Activated CD8-positive, alpha-beta memory T cell treated with anti-CD3 and anti-CD28 coated beads, Interleukin-2, amount 50 U/mL, for 24 hours (primary cell): Measurements from ENCODE around the gene TNF.

Experiments
- DNase-seq: peaks from one replicate; pipeline ENCODE4 v3.0.0-alpha.2; 2020; ENCODE audit errors: extremely low read depth

TNF gene

GRCh38 chr6:31573239-31574105, 1.9 kb upstream of the TNF start:
- no peak for DNase-seq

- DNase-seq: no peak
Measured at GRCh38 chr6:31574106-31575061, 981 bp upstream of the TNF start.

DNA sequence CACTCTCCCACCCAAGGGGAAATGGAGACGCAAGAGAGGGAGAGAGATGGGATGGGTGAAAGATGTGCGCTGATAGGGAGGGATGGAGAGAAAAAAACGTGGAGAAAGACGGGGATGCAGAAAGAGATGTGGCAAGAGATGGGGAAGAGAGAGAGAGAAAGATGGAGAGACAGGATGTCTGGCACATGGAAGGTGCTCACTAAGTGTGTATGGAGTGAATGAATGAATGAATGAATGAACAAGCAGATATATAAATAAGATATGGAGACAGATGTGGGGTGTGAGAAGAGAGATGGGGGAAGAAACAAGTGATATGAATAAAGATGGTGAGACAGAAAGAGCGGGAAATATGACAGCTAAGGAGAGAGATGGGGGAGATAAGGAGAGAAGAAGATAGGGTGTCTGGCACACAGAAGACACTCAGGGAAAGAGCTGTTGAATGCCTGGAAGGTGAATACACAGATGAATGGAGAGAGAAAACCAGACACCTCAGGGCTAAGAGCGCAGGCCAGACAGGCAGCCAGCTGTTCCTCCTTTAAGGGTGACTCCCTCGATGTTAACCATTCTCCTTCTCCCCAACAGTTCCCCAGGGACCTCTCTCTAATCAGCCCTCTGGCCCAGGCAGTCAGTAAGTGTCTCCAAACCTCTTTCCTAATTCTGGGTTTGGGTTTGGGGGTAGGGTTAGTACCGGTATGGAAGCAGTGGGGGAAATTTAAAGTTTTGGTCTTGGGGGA, 754 bp downstream of the TNF start:
- no peak for DNase-seq

DNA sequence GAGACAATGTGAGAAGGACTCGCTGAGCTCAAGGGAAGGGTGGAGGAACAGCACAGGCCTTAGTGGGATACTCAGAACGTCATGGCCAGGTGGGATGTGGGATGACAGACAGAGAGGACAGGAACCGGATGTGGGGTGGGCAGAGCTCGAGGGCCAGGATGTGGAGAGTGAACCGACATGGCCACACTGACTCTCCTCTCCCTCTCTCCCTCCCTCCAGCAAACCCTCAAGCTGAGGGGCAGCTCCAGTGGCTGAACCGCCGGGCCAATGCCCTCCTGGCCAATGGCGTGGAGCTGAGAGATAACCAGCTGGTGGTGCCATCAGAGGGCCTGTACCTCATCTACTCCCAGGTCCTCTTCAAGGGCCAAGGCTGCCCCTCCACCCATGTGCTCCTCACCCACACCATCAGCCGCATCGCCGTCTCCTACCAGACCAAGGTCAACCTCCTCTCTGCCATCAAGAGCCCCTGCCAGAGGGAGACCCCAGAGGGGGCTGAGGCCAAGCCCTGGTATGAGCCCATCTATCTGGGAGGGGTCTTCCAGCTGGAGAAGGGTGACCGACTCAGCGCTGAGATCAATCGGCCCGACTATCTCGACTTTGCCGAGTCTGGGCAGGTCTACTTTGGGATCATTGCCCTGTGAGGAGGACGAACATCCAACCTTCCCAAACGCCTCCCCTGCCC, 1.7 kb downstream of the TNF start:
- DNase-seq: no peak

GRCh38 chr6:31577579-31577966, 2.2 kb downstream of the TNF start:
- no peak for DNase-seq

DNA sequence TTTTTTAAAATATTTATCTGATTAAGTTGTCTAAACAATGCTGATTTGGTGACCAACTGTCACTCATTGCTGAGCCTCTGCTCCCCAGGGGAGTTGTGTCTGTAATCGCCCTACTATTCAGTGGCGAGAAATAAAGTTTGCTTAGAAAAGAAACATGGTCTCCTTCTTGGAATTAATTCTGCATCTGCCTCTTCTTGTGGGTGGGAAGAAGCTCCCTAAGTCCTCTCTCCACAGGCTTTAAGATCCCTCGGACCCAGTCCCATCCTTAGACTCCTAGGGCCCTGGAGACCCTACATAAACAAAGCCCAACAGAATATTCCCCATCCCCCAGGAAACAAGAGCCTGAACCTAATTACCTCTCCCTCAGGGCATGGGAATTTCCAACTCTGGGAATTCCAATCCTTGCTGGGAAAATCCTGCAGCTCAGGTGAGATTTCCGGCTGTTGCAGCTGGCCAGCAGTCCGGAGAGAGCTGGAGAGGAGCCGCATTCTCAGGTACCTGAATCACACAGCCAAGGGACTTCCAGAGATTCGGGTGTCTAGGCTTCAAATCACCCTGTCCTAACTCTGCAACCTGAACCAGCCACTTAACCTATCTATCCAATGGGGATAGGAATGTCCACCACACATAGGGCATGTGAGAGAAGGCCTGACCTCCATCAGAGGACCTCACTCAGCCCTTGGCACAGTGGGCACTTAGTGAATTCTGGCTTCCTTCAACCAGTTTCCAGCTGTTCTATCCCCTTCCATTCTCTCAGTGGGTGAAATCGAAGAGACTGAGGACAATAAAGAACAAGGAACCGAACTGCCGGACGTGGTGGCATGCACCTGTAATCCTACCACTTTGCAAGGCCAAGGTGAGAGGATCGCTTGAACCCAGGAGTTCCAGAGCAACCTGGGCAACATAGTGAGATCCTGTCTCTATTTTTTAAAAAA, 3.1 kb downstream of the TNF start:
- DNase-seq: no peak

- DNase-seq: no peak
Measured at GRCh38 chr6:31579119-31579505, 3.7 kb downstream of the TNF start.

GRCh38 chr6:31579546-31580437, 4.4 kb downstream of the TNF start:
- DNase-seq: no peak

GRCh38 chr6:31580438-31580740, 5.0 kb downstream of the TNF start:
- no peak for DNase-seq

- DNase-seq: no peak
Measured at GRCh38 chr6:31580807-31581433, 5.6 kb downstream of the TNF start.

DNA sequence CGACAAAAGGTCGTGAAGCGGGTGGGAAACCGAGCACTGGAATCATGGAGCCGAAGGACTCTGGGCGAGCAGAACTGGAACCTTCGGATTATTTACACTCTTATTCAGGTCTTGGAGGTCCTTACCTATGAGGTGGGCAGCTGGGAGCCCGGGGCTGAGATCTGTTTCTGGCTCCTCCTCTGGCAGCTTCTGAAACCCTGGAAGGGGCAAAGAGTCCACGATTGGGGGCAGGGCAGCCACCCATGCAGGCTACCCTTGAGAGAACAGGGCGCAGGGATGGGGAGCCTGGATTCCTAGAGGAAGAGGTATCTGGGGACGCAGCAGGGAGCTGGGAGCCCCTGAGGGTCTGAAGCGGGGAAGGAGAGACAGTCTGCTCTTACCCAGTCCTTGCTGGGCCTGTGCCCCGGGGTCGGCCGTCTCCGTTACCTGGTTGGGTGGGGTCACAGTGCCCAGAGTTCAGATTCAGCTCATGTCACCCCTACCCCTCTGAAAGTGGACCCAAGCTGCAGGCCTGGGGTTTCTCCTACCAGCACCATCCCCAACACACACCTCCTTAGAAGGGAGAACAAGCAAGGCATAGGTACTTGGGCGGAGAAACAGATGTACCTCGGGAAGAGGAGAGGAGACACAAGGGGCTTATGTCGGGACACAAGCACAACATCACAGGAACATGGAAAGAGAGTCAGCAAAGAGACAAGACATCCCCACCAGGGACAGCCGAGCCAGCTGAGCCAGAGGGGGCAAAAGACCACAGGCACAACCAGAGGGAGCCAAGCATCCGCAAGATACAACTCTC, 6.3 kb downstream of the TNF start:
- DNase-seq: no peak

DNA sequence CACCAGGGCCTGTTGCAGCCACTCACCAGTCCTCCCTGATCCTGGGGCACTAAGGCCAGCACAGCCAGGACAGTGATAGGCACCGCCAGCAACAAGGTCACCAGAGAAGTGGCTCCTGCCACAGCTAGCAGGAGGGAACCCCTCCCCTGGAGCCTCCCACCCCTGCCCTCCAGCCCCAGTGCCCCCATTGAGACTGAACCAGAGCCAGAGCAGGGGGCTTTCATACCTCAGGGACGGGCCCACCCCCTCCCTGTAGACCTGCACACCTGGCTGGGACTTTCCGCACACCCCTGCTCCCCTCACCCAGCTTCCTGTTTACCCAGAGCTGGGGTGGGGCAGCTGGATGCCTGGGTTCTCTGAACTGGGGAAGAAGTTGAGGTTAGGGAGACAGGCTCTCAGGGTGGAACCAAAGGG, 6.9 kb downstream of the TNF start, which contains the start of gene LTB:
Gene LTB, minus strand, starts transcription at position 195 of the 414 bp plus-strand sequence. Its CDS starts 7 bp downstream, at position 188.
- no peak for DNase-seq

GRCh38 chr6:31585491-31585890, 10.1 kb downstream of the TNF start:
- no peak for DNase-seq

DNA sequence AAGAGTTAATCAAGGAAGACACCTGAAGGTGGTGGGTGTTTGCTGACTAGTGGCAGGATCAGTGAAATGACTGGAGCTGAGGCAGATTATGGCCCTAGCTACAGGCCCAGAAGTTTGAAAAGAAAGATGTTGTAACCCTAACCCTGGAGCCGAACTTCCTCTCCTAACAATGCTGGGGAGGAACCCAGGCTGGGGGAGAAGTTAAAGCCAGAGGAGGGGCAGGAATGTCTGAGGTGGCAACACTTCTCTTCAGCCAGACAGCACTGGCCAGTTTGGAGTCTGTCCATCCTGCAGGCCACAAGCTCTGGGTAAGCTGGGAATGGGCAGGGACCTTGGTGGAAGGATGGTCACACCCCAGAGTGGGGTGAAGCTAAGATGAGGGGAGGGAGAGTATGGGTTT, 10.6 kb downstream of the TNF start, which contains the start of gene LST1:
Gene LST1, plus strand, starts transcription at position 270 of the 400 bp plus-strand sequence. CDS start 1,023 bp downstream, outside the sequence.
- no peak for DNase-seq

GRCh38 chr6:31586599-31587281, 11.4 kb downstream of the TNF start:
- no peak for DNase-seq

GRCh38 chr6:31587791-31588777, 12.7 kb downstream of the TNF start:
- no peak for DNase-seq
